Neutrophil (primary cell): Measurements from ENCODE around the gene NWD2.

Source experiments
- H3K27ac ChIP-seq: fragments of 200-600 bp; sonication (generic); 2 replicates; pipeline ENCODE4 v1.5.1; 2016; ENCODE audit warnings: mild to moderate bottlenecking, moderate library complexity
- H3K27me3 ChIP-seq: fragments of 200-600 bp; sonication (generic); 2 replicates; pipeline ENCODE4 v1.6.0; 2016; ENCODE audit warnings: mild to moderate bottlenecking
- H3K36me3 ChIP-seq: fragments of 200-600 bp; sonication (generic); 2 replicates; pipeline ENCODE4 v1.5.1; 2017
- H3K4me1 ChIP-seq, 2 experiments: fragments of 200-600 bp in 1 of 2; sonication (generic) in 1 of 2; 1 replicate in 1 of 2; 2 replicates in 1 of 2; pipeline versions ENCODE4 v1.5.1 to v1.6.1; 2013 to 2016; ENCODE audit warnings: low read depth in 1 of 2, low read length in 1 of 2, mild to moderate bottlenecking in 1 of 2, moderate library complexity in 1 of 2; ENCODE audit not compliant: control insufficient read depth in 1 of 2, insufficient read depth in 1 of 2
- H3K4me3 ChIP-seq, 2 experiments: fragments of 200-600 bp in 1 of 2; sonication (generic) in 1 of 2; 1 replicate in 1 of 2; 2 replicates in 1 of 2; pipeline ENCODE4 v1.5.1; 2013 to 2016; ENCODE audit warnings: low read depth in 1 of 2, low read length in 1 of 2, mild to moderate bottlenecking in 1 of 2, moderate library complexity in 1 of 2
- H3K9me3 ChIP-seq: fragments of 200-600 bp; sonication (generic); 2 replicates; pipeline ENCODE4 v1.5.1; 2016
- TF ChIP-seq, protein P1 (sequence below): fragments of 200-600 bp; sonication (generic); IDR thresholded peaks from 2 replicates; pipeline ENCODE4 v1.5.1; 2016; ENCODE audit warnings: antibody characterized with exemption

NWD2 gene

DNA sequence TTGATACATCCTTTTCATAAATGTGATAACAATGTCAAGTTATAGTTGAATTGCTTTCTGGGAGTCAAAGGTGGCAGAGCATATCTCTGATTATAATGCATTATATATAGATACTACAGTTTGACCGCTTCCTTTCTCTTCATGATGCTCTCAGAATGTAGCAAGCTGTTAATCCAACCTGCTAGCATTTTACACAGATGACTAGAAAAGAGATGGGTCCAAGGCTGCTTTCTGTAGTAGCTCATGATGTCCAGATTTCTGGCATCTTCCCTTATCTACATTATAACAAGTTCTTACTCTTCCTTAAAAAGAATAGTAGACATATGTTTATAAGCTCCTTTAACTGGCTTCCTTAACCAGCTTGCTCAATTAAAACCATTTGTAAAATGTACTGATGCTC lies 192.0 kb downstream of the NWD2 start:
- Histone ChIP-seq H3K27me3 (peaks cover 8% of the 10 kb centered on the region), H3K4me3 (no peak overlapping the region), H3K9me3 (no peaks in the 10 kb centered on the region), H3K36me3 (no peaks in the 10 kb centered on the region), H3K27ac (no peak overlapping the region), H3K4me1 (no peaks in the 10 kb centered on the region)
- TF ChIP-seq, protein P1, sequence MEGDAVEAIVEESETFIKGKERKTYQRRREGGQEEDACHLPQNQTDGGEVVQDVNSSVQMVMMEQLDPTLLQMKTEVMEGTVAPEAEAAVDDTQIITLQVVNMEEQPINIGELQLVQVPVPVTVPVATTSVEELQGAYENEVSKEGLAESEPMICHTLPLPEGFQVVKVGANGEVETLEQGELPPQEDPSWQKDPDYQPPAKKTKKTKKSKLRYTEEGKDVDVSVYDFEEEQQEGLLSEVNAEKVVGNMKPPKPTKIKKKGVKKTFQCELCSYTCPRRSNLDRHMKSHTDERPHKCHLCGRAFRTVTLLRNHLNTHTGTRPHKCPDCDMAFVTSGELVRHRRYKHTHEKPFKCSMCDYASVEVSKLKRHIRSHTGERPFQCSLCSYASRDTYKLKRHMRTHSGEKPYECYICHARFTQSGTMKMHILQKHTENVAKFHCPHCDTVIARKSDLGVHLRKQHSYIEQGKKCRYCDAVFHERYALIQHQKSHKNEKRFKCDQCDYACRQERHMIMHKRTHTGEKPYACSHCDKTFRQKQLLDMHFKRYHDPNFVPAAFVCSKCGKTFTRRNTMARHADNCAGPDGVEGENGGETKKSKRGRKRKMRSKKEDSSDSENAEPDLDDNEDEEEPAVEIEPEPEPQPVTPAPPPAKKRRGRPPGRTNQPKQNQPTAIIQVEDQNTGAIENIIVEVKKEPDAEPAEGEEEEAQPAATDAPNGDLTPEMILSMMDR = no peak

- TF ChIP-seq, protein P1 = no peak
- Histone ChIP-seq H3K9me3 (no peaks in the 10 kb centered on the region), H3K27ac (no peak overlapping the region)
Observed at GRCh38 chr4:37437163-37437562, 192.6 kb downstream of the NWD2 start.

DNA sequence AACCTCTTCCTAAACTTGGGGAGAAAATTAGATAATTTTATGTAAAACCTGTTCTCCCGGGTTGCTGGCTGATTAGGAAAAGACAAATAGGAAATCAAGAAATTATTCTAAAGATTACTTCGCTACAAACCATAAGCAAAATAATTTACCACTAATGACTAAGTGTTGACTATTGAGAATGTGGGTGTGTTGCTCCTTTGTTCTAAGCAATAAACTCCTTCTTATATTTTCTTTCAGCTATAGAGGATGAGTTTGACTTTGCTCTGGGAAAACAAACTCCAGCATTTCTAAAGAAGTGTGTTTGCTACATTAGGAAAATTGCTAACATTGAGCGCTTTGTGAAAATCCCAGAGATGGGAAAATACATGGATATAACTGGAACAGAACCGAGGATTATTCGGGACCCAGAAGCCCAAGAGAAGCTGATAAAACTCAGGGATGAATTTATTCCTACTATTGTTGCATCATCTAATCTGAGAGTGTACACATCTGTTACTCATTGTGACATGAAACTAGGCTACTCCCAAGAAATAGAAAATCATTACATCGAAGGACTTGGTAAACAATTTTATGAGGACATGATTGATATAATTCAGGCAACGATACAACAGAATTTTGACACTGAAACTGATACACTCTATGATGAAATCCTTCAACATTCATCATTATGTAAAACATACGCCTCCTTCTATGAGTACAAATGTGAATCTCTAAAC lies 194.2 kb downstream of the NWD2 start:
- TF ChIP-seq, protein P1 = no peak
- H3K9me3 ChIP-seq = no peaks in the 10 kb centered on the region
- H3K4me1 ChIP-seq = no peaks in the 10 kb centered on the region
- no peak overlapping the region for H3K27ac ChIP-seq
- no peak overlapping the region for H3K4me3 ChIP-seq
- no peaks in the 10 kb centered on the region for H3K36me3 ChIP-seq
- H3K27me3 ChIP-seq = peaks cover 8% of the 10 kb centered on the region

More at GRCh38 chr4:37437163-37437562, 192.6 kb downstream of the NWD2 start:
- H3K4me1 ChIP-seq = no peaks in the 10 kb centered on the region
- H3K36me3 ChIP-seq = no peaks in the 10 kb centered on the region
- peaks cover 8% of the 10 kb centered on the region for H3K27me3 ChIP-seq
- no peak overlapping the region for H3K4me3 ChIP-seq

DNA sequence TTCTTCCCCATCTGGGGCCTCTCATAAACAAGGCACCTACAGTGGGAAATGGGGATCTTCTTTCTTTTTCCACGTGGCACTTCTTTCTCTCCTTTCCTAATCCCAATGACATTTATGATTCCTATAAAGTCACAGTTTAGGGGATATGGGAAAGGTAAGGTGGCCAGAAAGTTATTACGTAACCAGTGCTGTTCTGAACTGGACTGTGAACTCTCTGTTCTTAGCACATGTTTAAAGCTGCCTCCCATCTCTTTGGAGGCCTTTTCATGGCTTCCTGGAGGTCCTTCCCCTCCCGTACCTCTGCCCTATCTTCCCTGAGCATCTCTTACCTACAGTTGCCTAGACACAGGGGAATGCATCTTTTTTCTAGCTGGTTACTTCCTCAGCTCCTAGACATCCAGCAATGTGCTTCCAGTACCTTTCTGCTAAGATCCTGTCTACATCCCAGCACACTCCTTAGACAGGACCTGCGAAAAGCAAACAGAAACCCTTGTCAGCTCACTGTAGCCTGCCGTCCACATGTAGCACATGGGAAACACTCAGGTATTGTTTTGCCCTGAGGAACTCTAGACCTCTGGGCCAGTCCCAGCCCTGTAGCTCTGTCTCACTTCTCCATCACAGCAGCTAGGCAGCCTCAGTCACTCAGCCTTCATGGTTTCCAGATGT lies 195.4 kb downstream of the NWD2 start:
- no peak overlapping the region for H3K27ac ChIP-seq
- TF ChIP-seq, protein P1 = no peak

DNA sequence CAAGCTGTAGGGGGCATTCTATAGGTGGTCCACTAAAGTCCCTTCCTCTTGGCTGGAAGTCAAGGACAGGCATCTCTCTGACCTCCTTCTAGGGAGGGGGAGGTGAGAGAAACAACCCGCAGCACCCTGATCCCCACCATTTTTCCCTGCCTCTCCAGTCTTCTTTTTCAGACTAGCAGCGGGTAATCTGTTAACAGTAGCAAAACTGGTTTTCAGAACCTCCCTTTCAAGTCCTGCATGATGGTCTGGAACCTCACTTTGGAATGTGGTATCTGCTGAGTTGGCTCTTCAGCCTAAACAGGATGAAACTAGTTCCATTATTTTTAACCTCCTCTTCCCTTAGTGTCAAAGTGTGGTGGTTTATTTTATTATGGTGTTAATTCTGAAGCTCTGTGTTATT lies 196.0 kb downstream of the NWD2 start:
- H3K36me3 ChIP-seq = no peaks in the 10 kb centered on the region
- H3K27ac ChIP-seq = no peak overlapping the region
- H3K4me1 ChIP-seq = no peaks in the 10 kb centered on the region
- no peaks in the 10 kb centered on the region for H3K9me3 ChIP-seq
- peaks cover 8% of the 10 kb centered on the region for H3K27me3 ChIP-seq
- H3K4me3 ChIP-seq = no peak overlapping the region
- TF ChIP-seq, protein P1 = no peak

More for the DNA sequence above, 195.4 kb downstream of the NWD2 start:
- Histone ChIP-seq H3K27me3 (peaks cover 8% of the 10 kb centered on the region), H3K36me3 (no peaks in the 10 kb centered on the region), H3K9me3 (no peaks in the 10 kb centered on the region), H3K4me1 (no peaks in the 10 kb centered on the region), H3K4me3 (no peak overlapping the region)
